Right lobe of liver (tissue), 4 donors: ENCODE results near the gene ARAP3.

ENCODE experiments used
- POLR2A ChIP-seq: fragments of 450-650 bp; IDR thresholded peaks from one replicate; pipeline ENCODE4 v1.6.1; 2017; ENCODE audit warnings: antibody characterized with exemption, mild to moderate bottlenecking
- TF ChIP-seq, protein P1 (sequence below), 4 donors: fragments of 200-600 bp in 3 of 4; fragments of 450-650 bp in 1 of 4; IDR thresholded peaks; one replicate each; pipeline versions ENCODE4 v1.5.1 to v1.8.0; 2016 to 2022; ENCODE audit warnings: antibody characterized with exemption in 4 of 4, mild to moderate bottlenecking in 2 of 4
- donor health status: DM: no; HTN: no; CAD: no.
- donor health status: DM: no; HTN: no; CAD: no.
- donor health status: DM: no; HTN: yes; CAD: no.

DNA sequence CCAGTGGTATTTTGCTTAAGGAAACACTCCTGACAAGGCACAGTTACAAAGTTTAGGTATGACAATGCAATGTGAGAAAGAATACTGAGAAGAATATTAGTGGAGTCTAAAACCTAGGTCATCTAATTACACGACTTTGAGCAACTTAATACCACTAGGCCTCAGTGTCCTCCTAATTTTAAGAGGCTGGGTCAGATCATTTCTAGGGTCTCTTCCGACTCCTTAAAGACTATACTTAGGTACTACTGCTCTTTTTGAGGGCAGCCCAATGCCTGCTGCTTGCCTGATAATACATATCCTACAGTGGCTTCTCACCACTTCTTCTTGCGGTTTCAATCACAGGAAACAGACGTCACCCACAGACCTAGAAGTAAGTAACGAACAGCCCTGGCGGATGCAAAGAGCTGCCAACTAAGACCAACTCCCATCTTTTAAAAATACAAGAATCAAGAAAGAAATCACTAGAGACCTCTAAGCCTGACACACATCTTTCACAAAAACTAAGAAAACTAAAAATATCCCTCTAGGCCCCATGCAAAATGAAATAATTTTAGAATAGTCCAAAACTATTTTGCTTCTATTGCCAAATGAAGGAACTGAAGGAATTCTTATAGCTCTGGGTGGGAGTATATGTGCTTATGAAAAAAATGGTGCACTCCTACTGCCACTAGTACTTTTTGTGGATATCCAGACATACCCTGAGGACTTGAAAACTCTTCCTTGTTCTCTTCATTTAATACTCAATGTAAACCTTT is 76.3 kb downstream of the ARAP3 start:
- TF ChIP-seq, protein P1, sequence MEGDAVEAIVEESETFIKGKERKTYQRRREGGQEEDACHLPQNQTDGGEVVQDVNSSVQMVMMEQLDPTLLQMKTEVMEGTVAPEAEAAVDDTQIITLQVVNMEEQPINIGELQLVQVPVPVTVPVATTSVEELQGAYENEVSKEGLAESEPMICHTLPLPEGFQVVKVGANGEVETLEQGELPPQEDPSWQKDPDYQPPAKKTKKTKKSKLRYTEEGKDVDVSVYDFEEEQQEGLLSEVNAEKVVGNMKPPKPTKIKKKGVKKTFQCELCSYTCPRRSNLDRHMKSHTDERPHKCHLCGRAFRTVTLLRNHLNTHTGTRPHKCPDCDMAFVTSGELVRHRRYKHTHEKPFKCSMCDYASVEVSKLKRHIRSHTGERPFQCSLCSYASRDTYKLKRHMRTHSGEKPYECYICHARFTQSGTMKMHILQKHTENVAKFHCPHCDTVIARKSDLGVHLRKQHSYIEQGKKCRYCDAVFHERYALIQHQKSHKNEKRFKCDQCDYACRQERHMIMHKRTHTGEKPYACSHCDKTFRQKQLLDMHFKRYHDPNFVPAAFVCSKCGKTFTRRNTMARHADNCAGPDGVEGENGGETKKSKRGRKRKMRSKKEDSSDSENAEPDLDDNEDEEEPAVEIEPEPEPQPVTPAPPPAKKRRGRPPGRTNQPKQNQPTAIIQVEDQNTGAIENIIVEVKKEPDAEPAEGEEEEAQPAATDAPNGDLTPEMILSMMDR (IDR thresholded peaks at IDR 0.05) = no peak
- TF ChIP-seq POLR2A = no peak
